Activated naive CD4-positive, alpha-beta T cell (primary cell): ENCODE measurements around the gene TAX1BP3.
A peak's percentile ranks its signal among the peaks of the same experiment; 100 is the strongest.

ENCODE experiments used
- DNase-seq, 4 experiments: peaks; one replicate each; lab custom pipeline; 2025; lab: John Stamatoyannopoulos, UW

TAX1BP3 gene

DNA sequence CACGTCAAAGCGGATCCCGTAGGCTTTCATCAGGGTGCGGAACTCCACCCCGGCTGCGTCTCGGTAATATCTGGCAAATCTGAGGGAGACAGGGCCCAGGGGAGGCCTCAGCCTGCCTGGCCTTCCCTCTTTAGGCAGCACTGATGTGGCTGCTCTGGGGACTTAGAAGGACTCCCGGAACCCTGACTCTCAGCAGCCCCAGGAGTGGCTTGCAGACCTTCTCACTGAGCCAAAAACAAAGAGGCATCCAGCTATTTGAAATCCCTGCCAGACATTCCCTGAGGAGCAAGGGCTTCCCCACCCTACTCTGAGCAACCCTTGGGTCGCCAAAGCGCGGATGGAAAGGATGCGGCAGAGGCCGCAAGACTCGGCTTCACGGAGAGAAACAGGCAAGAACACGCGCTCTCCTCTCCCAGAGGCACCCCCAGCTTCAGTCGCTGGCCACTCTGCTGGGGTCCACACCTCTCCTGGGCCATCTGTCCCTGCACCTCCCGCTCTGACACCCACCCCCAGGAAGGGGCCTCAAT is 19.7 kb upstream of the TAX1BP3 start:
- no peak for DNase-seq

DNA sequence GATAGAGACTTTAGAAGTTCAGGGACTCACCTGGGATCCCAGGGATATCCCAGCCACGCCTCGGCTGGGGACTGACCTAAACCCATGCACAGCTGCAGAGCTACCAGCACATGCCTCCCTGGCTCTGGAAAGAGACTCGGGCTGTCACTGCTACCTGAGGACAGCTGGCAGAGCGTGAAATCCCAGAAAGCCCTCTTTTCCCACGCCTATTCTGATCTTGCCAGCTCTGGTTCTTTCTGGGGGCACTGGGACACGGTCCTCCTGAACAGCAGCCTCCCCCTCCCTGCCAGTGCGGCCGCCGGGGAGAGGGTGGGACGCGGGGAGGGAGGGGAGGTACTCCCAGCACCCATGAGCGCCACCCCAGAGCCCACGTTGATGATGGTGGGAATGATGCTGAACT is 16.8 kb upstream of the TAX1BP3 start:
- no peak for DNase-seq

DNA sequence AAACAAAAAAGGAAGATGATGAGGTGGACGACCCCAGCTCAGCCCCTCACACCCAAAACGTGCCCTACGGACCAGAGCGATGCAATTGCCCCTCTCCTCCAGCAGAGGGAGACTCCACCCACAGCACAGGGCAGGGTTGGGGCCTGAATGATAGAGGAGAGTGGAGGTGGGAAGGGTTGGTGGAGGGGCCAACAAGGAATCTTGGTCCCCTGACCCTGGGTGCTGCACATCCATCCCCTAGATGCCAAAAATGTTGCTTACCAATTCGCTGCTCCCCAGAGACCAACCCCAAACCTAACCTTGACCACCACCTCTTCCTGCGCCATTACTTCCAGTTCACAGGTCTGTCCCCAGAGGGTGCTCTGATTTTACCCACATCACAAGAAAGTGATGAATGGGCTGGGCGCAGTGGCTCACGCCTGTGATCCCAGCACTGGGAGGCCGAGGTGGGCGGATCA is 14.7 kb upstream of the TAX1BP3 start:
- peak in 3 of 4 experiments; percentile 16 to 50 (median 32) for DNase-seq

DNA sequence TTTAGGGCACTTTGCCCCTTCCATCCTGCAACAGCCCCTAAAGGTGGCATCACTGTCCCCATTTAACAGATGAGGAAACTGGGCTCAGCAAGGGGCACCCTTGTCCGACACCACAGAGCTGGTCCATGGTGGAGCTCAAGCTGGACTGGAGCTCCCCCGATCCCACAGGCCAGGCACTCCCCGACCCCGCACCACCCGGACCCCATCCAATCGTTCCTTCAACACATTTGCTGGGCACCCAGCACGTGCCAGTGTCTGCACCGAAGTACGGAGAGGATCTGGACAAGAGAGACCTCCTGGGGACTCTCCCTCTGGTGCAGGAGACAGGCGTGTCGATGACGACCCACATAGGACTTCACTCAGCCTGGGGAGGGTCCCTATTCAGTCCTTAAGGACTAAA is 13.7 kb upstream of the TAX1BP3 start:
- DNase-seq: no peak

DNA sequence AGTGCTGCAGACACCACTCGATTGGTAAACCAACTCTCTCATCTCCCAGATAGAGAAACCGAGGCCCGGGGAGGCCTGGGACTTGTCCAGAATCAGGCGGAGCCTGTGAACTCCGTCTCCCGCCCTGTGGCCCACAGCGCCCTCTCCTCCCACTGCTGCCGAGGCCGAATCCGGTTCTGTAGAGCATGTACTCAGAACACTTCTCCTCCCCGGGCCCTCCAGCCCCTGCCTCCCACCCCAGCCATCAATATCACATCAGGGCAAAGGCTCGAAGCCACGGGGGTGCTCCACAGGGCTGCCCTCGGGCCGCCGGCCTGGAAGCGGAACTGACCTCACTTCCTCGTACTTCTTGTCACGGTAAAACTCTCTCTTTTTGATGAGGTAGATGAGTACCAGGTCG is 13.2 kb upstream of the TAX1BP3 start:
- no peak for DNase-seq

DNA sequence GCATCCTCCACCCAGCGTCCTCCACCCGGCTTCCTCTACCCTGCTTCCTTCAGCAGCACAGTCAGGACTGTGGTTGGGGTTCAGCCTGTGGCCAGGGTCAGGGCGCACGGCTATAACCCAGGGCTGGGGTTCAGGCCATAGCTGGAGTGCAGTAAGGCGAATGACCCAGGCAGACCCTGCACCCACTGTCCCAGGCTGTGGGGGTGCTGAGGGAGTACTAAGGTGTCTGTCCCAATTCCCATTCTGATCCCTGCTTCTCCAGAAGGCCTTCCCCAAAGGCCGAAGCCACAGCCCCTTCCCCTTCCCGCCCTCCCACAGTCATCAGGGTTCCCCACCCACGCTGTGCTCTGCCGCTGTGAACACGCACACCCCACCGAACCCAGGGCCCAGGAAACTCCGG is 12.7 kb upstream of the TAX1BP3 start:
- DNase-seq: no peak

DNA sequence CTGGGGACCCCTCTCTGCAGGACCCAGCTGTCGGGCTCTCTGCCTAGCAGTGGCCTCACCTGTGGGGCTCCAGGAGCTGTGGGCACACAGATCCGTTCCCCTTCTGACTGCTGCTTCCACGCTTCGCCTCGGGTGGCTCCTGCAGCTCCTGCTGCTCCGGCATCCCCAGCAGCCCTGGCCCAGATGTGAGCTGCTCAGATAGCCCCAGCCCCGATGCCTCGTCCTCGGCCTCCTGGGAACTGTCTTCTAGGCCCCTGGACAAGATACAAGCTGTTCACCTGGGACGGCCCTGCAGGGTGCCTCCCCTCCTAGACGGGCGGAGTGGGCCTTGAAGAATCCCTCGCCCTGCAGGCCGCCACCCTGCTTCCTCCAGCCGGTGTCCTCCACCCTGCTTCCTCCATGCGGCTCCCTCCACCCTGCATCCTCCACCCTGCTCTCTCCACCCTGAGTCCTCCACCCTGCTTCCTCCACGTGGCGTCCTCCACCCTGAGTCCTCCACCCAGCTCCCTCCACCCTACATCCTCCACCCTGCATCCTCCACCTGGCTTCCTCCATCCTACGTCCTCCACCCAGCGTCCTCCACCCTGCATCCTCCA is 11.3 kb upstream of the TAX1BP3 start:
- DNase-seq: no peak

DNA sequence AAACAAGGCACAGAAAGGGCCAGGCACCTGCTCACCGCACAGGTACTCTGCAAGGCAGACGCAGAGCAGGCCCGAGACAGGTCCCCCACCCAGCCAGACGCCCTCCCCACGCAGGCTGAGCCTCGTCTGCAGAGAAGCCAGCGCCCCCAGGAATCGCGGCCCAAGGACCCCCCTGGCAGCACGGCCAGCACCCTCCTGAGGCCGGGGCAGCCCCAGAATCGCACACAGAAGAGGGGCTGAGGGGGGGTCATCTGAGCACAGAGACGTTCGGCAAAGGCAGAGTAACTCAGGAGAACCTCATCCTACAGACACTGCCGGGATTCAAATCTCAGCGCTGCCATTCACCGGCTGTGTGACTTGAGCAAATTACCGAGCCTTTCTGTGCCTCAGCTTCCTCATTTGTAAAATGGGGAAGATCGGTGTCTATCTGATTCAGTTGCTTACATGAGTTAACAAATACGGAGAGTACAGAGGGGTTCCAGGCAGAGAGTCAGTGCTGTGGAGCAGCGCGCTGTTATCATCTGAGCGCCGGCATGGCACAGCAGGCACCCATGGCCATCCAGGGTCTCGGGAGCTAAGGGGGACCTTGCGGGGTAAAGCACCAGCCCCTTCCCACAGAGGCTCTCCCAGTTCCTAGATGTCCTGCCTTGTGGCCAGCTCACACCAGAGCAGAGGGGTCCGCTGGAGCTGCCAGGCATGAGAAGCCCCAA is 10.6 kb upstream of the TAX1BP3 start:
- DNase-seq: no peak

DNA sequence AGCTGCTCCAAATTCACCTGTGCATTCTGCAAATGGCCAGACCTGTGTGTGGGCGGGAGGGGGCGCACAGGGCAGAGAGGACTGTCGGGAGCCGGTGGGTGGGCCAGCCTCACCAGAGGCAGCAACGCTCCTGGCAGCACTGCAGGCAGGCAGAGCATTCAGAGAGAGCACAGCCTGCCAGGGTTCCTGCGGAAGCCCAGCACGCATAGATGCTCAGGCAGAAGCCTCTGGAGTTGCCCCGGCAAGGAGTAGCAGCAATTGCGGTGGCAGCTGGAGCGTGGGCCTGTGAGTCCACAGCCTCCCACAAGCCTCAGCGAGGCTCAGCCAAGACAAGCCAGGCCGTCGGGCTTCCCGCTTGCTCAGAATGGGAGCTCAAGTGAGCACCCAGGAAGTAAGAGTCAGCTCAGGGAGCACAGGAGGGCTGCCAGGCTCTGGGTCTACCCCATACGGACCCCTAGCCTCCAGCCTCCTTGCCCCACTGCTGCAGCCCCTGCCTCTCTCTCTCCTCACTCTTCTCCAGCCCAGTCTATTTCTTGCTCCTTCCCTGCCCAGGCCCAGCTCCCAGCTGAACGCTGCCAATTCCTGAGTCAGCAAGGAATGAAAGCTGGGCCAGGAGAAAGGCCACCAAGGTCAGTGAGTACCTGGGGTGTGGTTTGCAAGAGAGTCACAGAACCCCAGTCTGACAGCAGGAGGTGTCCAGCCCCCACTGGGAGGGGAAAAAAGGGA is 9.9 kb upstream of the TAX1BP3 start:
- DNase-seq: no peak

DNA sequence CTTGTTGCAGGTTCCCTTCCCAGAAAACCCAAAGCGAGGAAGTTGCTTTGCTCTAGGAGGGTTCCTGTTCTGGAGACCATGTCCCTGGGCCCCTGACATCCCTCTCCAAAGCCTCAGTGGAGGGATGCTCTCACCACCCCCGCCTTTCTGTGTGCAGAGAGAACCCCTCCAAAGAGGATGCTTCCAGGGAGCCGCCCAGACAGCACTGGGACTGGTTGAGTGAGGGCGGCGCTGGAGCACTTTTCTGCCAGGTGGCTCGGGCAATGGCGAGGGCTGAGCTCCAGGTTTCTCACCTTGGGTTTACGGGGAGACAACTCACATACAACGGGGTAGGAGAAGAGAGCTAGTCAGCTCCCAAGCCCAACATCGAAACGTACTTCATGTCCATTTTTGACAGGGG is 7.5 kb upstream of the TAX1BP3 start:
- no peak for DNase-seq

DNA sequence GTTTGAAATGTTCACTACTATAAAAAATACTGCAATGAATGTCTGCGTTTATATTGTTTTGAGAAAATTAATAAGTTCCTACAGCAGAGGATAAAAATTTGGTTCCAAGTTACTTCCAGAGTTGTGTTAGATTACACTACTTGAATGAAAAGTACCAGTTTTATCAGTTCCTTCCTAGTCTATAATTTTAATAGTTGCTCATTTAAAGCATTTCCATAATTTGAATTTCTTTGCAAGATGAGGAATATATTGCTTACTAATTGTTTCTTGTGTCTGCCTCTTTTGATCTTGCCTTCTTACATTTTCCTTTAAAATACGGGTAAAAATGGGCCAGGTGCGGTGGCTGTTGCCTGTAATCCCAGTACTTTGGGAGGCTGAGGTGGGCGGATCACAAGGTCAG is 4.2 kb upstream of the TAX1BP3 start:
- no peak for DNase-seq

DNA sequence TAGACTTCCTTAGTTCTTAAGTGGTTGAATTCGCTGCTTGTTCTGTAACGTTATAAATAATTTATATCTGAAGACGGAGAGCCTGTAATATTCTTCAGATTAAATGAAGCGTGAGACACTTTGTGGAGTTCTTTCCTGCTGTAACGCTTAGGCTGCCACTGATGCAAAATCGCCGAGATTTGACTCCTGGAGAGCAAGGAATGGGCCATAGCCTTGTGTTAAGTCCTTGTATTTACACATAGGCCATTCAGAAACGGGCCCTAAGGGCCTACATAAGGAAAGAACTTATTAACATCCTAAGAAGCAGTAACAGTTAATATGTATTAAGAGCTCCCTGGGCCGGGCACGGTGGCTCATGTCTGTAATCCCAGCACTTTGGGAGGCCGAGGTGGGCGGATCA is 1.2 kb upstream of the TAX1BP3 start:
- no peak for DNase-seq

DNA sequence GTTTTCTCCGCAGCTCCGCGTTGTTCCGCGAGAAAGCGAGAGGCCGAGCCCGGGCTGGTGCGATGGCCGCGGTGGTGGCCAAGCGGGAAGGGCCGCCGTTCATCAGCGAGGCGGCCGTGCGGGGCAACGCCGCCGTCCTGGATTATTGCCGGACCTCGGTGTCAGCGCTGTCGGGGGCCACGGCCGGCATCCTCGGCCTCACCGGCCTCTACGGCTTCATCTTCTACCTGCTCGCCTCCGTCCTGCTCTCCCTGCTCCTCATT is 638 bp upstream of the TAX1BP3 start:
- no peak for DNase-seq

DNA sequence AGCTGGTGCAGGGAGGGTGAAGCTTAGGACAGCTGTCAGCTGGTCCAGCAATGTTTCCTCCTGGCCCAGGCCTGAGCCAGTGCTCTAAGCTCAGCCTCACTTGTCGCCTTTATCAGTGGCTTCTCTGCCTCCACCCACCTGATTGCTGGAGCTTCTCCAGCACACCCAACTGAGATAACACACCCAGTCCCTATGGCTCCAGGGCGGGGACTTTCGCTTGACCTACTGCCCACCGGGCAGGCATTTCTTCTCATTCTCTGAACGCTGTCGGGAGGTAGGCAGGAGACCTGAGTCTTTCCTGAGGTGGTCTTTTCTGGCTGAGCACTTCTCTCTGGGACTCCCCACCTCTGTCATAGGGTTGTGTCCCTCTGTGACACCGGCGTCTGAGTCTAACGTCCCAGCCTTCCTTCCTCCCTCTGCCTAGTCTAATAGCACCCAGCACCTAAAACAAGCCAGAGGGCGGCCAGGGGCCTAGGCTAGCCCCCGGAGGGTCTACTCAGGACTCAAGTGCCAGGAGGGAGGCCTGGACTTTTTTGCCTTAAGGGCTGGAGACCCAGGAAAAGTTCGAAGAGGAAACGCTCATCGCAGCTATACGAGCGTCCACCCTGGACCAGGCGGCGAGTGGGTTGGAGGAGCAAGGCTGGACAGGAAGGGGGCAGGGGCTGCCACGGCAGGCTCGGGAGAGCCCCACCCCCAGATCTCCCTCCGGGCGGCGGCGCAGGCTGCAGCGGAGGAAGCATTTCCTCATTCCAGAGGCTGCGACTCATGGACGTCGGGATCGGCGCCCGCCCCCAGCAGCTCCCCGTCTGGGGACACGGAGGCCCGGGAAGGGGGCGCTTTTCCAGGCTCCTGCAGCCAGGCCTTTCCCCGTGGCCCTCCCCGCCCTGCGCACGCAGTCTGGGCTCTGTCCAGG is 756 bp downstream of the TAX1BP3 start:
- no peak for DNase-seq

DNA sequence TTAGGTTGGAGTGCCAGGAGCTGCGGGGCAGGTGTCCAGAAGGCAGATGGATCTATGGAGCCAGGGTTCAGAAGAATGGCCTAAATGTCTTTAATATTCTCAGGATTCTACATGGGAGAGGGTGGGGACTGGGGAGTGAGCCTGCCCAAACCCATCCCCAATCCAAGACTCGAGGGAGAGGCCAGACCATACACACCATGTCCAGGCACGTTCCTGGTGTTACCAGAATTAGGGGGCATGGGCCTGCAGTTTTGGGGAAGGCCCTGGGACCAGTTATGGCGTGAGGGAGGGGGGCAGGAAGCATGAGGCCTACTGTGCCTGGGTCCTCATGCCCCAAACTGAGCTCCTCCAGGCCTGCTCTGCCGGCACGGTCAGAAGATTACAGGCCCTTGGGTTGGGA is 1.9 kb downstream of the TAX1BP3 start:
- no peak for DNase-seq

DNA sequence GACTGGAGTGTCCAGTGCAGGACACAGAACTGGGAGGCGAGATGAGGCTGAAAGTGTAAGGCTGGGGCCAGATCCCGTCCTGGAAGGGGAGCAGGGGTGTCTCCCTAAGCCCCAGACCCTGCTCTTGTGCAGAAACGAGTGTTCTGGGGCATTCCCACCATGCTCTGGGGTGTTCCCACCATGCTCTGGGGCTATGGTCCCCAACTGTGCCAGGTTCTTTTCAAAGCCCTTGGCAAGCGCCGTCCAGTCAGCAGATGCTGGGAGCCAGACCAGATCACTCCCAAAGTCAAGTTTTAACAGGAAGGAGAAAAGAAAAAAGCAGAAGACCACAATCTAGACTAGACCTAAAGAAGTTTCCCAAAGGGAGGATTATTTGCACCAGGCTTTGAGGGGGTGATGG is 2.5 kb downstream of the TAX1BP3 start:
- DNase-seq: no peak

DNA sequence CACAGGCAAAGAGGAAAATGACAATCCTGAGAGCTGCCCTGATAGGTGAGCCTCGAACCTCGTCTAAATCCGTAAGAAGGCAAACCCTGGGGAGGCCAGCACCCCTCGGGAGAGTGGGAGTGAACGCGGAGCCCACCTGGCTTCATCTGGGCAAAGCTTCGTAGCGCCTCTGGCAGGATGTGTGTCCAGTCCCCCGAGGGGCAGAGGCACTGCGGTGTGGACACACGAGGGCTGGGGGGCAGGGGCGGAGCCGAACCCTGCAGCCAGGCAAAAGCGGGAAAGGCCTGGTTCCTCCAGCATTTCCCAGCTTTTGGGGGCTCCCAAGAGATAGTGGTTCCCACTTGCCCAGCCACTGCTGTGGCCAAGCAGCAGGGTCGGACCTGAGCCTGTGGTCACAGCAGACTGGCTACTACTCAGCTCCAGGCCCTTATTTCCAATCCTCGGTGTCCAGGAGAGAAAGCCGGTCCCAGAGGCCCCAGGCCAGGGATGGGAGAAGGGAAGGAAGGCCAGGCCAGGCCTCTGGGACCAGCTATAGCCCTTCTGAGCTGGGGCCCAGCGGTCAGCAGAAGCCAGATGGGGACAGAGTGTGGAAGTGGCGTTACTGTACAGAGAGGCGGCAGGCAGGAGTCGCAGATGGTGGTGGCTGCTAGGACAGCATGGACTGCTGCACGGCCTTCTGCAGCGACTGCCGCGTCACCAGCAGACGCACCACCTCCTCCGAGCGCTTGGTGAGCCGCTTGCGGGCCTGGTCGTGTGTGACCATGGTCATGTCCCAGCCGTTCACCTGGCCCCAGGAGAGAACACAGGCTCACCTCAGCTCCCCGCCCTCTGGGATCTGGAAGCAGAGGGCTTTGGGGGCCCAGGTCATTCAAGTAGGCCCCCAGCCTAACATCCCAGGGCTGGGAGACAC is 5.0 kb downstream of the TAX1BP3 start:
- no peak for DNase-seq

DNA sequence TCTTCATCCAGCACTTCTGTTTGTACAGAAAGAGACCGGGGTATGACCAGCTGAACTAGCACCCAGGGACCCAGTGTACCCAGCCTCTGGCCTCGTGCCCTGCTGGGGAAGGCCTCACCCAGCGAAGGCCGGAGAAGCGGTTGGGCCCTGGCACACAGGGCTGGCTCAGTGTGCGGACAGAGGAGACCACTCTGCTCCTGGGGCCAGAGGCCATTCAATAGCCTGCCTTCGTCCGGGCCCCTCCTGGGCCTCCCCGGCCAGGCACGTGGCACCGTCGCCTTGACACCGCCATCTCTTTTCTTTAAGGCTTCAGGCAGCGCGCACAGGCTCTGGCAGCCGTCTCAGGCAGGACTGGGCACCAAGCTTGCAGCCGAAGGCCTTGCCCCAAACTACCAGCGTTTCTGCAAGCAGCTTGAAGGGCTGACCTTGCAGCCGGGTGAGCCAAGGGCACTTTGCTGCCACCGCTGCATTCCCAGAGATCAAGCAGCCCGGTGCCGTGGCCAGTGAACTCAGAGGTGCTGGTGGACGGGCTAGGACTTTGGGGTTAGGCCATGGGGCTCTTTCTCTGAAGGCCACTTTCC is 8.0 kb downstream of the TAX1BP3 start:
- no peak for DNase-seq

DNA sequence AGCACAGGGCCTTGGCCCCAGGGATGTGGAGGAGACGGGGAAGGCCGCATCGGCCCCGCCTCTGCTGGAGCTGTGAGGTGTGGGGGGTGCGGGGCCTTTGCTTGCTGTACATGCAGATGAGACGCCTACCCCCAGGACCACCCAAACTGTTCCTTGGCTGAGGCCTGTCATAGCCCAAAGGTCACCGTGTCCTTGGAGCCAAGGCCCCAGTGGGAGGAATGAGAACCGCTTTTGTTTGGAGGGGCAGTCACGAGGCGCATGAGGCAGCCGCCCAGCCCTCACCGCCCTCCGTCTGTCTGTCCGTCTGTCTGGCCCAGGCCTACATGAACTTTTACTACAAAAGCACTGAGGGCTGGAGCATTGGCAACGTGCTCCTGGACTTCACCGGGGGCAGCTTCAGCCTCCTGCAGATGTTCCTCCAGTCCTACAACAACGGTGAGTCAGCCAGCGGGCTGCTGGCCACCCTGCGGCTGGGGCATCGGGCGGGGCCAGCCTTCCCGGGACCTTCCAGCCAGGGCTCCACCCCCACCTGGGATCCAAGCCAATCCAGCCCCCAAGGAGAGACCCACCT is 8.8 kb downstream of the TAX1BP3 start:
- DNase-seq: no peak

DNA sequence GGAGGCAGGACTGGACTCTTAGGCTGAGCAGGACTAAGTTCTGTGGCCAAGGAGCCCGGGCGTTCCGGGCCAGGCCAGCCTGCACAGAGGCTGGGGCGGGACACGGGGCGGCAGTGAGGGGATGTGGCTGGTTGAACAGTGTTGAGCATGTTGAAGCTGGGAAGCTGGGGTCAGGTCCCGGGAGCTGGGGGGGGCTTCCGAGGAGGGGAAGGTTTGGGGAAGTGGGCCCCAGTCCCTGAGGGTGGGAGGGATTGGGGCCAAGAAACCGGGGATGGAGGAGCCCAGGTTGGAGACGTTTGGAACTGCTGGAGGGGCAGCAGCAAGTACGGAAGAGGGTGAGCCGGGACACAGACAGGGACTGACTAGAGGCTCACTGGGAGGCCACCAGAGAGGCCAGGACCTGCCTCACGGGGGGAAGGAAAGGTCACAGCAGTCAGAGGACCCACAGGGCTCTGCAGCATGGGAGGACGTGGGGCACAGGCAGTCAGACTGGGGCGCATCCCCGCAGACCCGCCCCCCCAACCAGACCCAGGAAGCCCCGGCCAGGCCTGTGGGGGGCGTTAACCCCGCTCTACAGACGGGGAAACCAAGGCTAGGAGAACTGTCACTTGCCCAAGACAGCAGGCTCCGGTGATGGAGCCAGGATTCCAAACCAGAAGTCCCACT is 9.5 kb downstream of the TAX1BP3 start:
- no peak for DNase-seq
